HG03108 (cell line): ENCODE results near the gene PDK2.

ENCODE experiments used
- ATAC-seq: cut with Tn5 transposase; IDR thresholded peaks from one replicate; pipeline ENCODE4 v1.9.1; 2021; ENCODE audit warnings: moderate library complexity; ENCODE audit not compliant: unreplicated experiment

PDK2 gene

DNA sequence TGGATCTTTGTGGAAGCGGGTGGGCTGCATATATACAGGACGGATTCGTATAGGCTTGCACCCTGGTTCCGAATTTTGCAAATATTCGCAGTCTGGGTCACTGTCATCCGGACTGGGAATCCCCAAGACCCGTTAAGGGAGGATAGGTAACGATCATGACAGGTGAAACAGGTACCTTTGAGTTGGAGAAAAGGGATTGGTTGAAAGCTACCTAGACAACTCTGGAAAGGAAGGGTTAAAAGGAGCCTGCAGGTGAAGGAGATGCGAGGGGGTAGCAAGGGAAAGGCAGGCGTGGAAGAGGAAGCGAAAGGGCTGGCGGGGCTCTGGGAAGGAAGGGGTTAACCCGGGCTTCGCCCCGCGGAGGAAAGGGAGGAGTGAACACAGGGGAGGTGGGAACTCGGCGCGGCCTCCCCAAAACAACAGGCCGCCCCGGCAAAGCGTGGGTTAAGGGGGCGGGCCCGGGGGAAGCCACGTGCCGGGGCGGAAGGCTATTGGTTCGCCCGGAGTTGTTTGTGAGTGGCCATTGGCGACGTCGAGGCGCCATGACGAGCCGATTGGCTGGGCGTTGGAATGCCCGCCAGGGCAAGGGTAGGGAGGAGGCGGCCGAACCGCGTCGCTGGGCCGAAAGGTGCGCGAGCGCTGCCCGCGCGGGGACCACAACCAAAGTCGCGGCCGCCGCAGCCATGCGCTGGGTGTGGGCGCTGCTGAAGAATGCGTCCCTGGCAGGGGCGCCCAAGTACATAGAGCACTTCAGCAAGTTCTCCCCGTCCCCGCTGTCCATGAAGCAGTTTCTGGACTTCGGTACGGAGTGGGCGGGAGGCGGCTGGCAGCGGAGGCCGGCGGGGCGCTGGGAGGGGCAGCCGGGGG lies at the start of gene PDK2:
Gene PDK2 (plus strand): TSS at position 599 of the 867 bp plus-strand sequence. CDS start 85 bp downstream, at position 684.
- peak; percentile 92 for ATAC-seq

GRCh38 chr17:50046179-50046578 lies 49.0 kb upstream of the PDK2 start:
- ATAC-seq: no peak

DNA sequence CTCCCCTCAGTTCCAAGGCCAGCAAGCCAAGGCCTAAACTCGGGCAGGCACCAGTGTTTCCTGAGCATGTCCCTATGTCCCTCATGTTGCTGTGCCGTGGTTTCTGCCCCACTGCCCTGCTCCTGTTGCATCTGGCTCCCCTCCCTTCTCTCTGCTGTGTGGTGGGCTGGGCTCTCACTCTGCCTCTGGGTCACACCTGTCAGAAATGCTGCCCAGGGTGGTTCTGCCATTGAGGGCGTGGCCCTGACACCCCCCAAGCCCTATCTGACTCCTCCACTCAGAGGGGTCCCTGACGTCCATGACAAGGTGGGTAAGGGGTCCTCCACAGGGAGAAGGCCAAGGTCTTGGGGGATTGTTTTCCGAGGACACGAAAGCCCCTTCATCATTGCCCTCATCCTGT lies 48.5 kb upstream of the PDK2 start:
- no peak for ATAC-seq

DNA sequence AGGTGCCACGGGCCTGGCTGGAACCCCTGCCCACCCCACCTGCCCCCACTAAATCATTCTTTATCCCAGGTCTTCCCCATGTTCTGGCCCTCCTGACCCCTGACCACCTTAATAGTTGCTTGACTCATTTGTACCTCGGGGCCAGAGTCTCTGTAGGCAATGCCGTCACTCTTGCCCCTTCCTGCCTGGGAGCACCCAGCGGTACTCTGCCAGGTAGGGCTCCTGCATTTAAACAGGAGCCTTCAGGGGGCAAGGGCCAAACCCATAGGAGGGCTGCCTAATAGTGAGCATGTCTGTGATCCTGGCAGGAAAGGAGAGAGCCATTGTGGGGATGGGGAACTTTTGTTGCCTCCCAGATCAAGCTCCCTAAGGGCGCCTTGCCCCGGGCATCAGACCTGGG lies 48.1 kb upstream of the PDK2 start:
- ATAC-seq: no peak

GRCh38 chr17:50047488-50048126 lies 47.5 kb upstream of the PDK2 start:
- no peak for ATAC-seq

- ATAC-seq: no peak
Observed at GRCh38 chr17:50048146-50048720, 46.9 kb upstream of the PDK2 start.

- ATAC-seq: no peak
Observed at GRCh38 chr17:50048988-50049387, 46.2 kb upstream of the PDK2 start.

- ATAC-seq: no peak
Observed at GRCh38 chr17:50049636-50050035, 45.5 kb upstream of the PDK2 start.

DNA sequence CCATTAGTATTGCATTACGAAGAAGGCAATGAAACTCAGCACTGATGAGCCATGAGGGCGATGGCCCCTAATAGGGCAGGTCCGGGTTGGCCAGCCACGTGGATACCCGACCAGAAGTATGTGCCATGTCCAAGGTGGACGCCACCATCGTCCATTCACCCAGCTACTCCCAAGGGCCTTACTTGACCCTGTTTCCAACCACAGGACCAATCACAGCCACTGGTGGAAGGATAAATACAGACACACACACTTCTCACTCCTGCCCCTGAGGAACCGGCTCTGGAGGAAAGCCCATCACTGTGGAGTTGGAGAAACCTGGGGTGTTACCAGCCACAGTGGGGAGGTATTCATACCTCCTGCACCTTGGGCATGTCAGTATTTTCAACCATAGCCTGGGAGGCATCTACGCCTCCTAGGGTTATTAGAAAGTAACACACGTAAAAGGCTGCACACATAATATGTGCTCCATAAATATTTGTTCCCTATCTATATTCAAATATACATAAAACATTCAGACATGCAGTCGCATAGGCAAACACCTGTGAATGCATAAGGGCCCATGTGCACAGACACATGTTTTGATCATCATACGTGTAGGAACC lies 44.6 kb upstream of the PDK2 start:
- ATAC-seq: no peak

DNA sequence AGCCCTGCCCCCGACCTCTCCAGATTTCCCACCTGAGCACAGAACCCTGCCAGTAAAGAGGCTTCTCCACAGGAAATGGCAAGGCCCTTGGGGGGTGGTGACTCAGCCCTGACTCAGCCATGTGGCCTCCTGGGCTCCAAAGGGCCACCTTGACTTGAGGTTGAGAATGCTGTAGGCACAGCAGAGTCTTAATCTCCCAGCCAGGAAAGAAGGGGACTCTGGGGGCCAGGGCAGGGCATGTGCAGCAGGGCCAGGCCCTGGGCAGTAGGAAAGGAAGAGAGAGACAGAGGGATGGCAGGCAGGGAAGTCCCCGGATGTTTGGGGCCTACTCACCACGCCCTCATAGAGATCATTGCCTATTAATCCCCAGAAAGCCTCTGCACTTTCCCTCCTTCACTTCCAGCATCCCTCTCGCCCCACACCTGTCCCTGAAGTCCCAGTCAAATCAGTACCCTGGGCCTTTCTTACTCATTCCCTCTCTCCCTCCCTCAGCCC lies 44.0 kb upstream of the PDK2 start:
- ATAC-seq: no peak

DNA sequence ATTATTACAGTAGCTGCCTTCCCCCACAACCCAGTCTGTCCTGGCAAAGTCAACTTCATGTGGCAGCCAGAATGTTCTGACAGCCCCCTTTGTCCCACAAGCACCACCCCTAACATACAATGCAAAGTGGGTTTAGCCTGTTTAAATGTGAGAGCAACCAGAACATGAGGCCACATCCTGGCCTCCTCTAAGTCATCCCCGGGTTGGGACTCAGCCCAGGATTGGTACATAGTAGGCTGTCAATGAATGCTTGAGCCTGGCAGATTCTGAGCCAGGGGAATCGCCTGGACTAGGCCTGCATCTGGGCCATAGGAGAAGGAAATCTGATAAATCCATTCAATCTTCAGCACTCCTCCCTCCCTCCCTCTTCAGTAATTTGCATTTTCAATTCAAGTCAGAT lies 43.5 kb upstream of the PDK2 start:
- ATAC-seq: no peak

- no peak for ATAC-seq
Observed at GRCh38 chr17:50052241-50052796, 42.8 kb upstream of the PDK2 start.

DNA sequence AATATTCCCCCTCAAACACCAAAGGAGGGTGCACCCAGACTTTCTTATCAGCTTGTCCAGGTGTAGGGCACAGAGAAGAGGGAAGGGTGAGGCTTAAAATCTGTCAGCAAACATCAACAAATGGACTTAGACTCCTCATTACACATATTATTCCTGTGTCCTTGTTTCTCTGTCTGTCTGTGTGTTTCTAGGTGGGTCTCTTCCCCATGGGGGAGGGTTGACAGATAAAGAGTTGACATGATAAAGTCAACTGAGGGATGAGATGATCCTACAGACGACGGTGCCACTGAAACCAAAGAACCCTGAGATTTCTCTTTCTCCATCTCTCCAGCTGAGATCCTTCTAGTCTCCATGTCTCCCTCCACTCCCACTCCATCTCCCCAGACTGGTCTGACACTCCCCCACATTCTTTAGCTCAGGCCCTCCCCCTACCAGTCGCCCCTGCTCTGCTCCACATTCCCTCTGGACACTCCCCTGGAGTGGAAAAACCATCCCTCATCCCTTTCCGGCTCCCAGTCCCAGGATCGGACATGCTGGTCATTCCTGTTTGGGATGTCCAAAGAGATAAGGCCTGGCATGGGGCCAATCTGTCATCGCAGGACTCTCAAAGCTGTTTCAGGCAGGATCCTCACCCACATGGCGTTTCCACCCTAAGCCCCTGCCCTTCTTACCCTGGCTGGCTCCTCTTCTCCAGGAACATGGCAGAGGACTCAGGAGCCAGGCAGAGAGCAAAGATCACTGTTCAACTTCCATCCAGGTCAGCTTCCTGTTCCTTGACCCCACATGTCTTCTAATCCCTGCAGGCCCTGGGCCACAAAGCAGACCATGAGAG lies 42.1 kb upstream of the PDK2 start:
- ATAC-seq: no peak

- ATAC-seq: no peak
Observed at GRCh38 chr17:50053654-50053960, 41.5 kb upstream of the PDK2 start.

DNA sequence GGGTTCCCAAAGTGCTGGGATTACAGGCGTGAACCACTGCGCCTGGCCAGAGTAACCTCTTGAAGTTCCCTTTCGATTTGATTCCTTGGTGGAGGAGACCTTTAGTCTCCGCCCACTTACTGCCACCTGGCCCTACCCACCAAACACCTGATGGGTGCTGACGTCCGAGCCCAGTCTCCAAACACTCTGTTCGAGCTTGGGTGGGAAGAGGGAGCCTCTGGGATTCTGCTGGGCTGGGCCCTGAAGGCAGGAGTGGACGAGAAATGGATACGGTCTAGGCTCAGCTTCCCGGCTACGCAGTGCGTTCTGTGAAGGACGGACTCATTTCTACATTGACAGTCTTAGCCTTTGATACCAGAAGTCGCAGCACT lies 40.1 kb upstream of the PDK2 start:
- ATAC-seq: no peak

DNA sequence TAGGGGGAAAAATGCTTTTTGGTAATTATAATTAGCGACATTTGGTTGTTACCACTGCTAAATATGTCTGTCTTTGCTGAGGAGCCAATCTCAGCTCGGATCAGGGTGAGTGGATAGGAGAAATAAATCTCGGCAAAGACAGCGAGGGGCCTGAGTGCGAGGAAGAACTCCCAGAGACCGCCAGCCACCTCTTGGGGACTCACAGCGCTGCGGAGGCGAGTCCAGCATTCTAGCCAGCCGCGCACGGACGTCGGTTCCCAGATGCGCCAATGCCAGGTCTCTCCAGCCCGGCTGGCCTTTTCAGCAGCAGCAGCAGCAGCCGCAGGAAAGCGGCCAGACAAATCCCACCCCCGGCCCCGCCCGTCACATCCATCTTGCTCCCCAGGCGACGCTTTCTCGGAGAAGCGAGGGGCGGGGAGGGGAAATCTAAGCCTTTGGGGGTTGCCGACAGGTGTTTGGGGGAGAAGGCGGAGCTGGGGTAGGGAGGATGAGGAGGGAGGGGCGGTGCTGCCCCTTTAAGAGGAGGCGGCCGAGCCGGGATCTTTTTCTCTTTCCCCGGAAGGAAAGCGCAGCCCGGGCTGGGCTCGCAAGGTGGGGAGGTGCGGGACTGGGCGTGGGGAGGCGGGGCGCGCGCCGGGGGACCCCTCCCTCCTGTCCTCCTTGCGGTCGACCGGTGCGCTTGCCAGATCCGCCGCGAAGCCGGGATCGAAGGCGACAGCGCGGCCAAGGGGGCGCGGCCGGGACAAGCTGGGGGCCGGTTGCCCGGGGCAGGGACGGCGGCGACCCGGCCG lies 39.5 kb upstream of the PDK2 start, which contains the start of gene ITGA3:
Gene ITGA3 (plus strand): TSS at position 685 of the 791 bp plus-strand sequence. CDS start 330 bp downstream, outside the sequence.
- peak; percentile 36 for ATAC-seq

GRCh38 chr17:50056217-50056960 lies 38.8 kb upstream of the PDK2 start:
- ATAC-seq: peak; percentile 36

DNA sequence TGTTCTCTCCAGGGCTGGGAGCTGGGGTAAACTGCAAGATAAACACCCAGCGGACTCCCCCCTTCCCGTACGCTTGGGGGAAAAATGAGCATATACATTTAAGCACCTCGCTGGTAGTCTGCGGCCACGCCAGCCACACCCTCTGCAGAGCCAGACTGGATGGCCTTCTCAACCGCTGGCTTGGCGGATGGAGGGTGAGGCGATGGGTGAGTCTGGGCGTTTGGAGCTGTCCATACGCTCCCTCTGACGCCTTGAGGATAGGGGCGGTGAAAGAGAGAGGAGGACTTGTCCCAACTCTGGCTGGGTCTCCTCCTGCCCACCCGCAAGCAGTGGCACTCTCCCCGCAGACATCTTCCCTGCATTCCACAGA lies 38.2 kb upstream of the PDK2 start:
- no peak for ATAC-seq

GRCh38 chr17:50057521-50057991 lies 37.6 kb upstream of the PDK2 start:
- ATAC-seq: no peak
